HUDEP-2 (cell line): ENCODE data around the gene KCNMA1.

Experiments
- DNase-seq, 76 experiments: peaks; one replicate each; lab custom pipeline; 2025; ENCODE audit not compliant: unreplicated experiment in 76 of 76; lab: John Stamatoyannopoulos, UW

Gene KCNMA1

DNA sequence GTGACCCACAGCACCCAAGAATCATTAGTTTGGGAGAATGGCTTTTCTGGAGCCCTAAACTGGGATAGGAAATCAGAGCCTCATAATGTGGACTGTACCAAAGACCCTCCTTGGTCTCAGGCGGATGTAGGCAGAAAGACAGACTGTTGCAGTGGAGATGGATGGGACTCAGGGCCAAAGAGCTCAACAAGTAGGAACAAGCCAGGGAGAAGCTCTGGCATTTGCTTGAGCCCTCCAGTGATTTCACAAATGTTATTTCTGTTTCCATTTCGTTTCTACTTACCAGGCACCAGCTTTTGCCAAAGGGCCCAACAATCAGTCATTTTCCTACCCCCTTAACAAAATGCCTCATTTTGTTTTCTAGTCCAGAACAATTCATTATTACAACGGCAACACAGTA is 762.7 kb downstream of the KCNMA1 start:
- DNase-seq = no peak

DNA sequence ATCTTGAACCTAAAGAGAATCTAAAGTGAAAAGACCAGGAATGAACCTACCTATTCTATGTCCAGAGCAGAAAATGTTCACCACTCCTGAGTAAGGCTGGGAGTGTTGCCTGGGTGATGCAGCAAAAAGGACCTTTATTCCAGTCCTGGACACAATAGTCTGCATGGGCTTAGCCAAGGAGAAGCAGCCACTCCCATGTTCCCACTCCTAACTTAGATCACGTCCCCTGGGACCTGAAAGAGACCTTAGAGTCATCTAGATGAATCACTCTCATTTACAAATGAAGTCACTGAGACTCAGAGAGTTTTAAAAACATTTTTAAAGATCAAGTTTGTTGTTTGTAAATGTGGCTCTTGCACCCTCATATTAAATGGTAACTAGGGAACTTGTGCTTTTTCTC is 763.4 kb downstream of the KCNMA1 start:
- DNase-seq = no peak

DNA sequence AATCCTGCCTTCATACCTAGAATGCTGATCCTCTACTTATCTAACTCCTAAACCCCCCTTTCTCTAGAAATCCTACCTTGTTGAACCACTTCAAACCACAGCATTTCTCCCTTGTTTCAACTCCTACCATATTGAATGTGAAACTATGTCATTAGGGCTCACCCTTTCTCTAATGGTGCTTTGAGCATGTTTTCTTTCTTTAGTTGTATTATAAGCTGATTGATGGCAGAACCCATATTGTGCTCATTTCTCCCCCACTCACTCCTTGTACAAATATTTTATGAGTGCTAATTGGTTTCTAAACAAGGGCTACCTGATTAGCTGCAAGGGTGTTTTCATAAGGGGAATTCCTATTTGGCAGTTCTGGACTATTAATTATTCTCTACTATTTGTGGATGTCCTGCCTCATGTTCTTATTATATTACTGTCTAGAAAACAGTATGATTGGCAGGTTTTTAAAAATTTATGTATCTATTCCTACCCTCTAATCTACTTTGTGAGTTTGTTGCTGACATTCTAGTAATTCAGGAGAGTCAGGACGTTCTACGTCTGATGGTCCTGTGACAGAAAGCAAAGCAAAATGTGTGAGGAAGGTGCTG is 765.8 kb downstream of the KCNMA1 start:
- DNase-seq = no peak

DNA sequence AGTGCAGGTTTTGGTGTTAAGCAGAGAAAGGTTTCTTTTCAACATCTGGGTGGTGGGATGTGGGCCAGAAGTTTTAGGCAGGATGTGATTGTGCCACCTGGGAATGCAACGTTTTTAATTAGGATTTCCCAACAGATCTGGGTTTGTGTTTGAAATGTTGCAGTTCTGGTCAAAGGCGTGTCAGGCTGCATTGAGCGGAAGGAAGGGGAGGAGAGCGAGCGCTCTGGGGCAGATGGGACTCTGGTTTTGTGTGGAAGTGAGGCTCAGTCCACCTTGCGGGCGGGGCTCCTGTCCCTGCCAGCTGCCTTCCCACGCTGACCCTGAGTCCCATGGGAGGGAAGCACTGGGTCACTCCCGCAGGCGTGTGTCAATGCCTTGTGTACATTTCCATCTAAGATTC is 767.7 kb downstream of the KCNMA1 start:
- DNase-seq = no peak

DNA sequence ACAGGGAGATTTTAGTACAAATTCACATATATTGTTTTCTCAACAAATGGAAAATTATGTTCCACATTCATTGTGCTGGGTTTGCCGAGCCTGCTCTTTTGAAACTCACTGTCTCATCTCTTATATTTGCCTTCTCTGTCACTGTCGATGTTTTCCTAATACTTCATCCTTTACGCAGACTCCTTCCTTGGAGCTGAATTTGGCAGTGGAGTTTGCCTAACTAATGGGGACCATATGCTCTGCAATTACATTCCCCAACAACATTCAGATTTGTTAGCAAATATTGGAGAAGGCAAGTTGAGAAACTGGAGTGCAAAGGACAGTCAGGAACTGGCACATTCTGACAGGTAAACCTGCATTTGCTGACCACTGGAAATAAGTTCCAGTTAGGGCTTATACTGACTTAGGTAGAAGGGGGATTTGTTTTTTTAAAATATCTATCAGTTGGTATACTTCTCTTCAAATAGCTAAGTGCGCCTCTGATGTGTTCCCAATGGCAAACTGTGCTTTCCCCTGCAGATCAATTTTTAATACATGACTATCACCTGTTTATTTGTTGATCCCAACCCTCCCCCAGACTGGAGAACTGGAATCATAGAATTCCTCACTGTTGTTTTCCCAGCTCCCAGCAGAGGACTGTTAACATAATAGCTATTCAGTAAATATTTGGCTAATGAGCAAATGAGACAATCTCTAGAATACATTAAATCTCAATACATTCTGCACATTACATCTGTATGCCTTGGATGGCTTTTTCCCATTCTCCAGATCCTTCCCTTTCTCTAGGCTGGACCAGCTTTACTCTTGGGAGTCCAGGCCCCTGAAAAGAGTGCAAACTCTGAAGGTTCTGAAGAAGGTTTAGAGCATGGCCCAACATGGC is 769.3 kb downstream of the KCNMA1 start:
- DNase-seq = no peak

DNA sequence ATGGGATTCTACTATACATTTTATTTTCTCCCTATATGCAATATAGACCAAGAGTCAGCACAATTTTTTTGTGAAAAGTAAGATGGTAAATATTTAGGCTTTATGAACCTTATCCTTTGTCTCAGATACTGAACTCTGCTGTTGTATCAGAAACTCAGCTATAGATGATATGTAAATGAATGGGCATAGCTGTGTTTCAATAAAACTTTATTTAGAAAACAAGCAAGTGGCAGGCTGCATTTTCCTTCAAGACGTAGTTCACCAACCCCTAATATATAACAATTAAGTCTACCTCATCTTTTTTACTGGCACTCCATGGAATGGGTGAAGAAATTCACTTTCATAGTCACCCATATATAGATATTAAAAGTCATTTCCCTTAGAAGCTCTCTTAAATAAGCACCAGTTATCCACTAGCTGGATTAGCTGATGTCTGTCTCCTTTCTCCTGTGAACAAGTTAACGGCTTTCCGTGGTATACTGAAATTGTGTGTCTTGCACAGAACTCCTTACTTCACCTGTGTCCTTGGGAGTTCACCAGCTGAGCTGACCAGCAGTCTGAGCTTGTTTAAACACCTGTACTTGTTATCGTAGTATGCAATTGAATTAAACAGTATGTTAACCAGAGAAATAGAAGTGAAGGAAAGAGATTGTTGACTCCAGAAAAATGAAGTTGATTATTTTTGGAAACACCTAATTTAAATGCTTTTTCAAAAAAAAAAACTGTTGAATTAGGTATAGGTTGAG is 770.6 kb downstream of the KCNMA1 start:
- no peak for DNase-seq

DNA sequence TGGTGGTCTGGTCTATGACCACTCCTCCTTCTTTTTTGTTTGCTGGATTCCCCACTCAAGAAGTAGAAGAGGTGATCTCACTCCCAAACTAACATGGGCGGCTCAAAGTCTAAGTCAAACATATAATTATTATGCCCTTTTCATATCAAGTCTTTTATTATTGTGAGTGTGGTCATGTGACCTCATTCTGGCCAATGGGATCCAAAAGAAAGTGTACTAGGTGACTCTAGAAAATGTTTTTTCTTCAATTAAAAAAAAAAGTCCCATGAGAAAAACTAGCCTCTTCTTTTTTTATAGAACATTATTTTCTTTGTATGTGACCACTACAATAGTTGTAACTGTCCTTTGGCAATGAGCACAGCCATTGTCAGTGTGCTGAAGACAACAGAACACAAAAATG is 772.7 kb downstream of the KCNMA1 start:
- no peak for DNase-seq

DNA sequence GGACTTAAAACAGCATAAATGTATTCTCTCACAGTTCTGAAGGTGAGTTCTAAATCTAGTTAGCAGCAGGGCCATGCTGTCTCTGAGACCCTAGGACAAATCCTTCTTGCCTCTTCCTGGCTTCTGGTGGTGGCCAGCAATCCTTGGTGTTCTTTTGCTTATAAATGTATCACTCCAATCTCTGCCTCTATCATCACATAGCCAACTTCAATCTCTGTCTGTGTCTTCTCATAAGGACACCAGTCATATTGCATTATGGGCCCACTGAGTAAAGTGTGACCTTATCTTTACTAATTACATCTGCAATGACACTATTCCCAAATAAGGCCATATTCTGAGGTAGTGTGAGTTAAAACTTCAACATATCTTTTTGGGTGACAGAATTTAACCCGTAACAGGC is 778.9 kb downstream of the KCNMA1 start:
- DNase-seq = no peak

DNA sequence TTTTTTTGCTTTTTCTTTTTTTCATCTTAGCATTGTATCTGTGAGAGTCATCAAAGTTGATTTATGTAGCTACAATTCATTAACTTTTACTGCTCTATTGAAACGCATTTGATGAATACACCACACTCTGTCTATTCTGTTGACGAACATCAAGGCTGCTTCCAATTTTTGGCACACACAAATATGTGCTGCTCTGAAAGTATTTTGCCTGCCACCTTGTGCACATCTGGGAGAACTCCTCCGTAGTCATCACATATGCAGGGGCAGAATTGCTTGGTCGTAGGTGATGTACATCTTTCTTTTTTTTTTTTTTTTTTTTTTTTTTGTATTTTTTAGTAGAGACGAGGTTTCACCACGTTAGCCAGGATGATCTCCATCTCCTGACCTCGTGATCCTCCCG is 796.8 kb downstream of the KCNMA1 start:
- DNase-seq = no peak

DNA sequence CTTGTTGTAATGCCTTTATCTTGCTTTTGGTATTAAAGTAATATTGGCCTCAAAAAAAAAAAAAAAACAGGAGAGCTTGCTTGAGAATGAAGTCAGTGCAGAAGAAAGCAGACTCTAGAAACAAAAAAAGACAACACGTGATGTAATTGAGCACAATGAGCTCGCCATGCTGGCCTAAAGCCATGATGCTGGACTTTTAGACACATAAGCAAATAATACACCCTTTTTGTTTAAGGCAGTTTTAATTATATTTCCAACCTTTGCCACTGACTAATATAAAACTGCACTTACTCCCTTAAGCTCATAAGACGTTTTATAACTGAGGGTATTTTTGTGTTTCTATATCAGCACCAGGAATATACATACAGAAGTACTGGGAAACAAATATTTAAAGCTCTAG is 798.3 kb downstream of the KCNMA1 start:
- DNase-seq = no peak

DNA sequence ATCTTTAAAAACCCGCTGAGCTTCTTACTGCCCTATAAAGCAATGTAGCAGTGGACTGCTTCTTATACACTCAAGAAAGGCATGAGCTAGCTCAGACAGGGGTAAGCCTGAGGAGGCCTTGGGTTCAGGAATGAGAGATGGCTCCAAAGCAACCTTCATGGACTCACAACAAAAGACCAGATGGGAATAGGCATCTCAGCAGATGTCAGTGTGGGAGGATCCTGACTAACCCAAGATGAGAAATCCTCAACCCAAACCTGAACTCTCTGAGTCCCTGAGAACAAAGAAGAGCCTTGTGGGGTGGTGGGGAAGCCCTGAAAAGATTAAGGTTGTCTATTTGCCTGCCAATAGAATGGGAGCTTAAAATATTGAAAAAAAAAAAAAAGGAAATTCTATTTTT is 807.4 kb downstream of the KCNMA1 start:
- DNase-seq = no peak

DNA sequence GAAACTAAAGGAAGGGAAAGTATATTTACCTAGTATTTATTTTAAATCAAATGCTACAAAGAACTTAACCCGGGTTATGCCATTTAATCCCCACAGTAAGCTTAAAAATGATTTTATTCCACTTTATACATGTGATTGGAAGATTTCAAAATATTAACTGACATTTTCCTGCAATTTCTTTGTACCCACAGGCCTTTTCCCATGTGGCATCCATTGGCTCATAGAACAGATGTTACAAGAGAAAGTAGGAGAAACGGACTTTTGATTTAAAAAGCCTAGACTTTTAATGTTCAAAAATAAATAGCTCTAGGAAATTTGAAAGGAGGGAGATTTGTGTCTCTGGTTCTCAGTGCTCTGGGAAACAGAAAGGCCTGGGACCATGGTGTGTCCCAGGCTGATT is 807.9 kb downstream of the KCNMA1 start:
- no peak for DNase-seq
